HG02678 (cell line): ENCODE results near the gene MTHFD2L.
A peak's percentile ranks its signal among the peaks of the same experiment; 100 is the strongest.
"Not testable (repeated sequence)": the region's sequence is repeated elsewhere in the genome, so short reads cannot be mapped to it uniquely, and the experiment has no call there.

ENCODE experiments used
- ATAC-seq: cut with Tn5 transposase; IDR thresholded peaks from one replicate; pipeline ENCODE4 v1.9.1; 2021; ENCODE audit warnings: mild to moderate bottlenecking, moderate library complexity; ENCODE audit not compliant: unreplicated experiment

Gene MTHFD2L

DNA sequence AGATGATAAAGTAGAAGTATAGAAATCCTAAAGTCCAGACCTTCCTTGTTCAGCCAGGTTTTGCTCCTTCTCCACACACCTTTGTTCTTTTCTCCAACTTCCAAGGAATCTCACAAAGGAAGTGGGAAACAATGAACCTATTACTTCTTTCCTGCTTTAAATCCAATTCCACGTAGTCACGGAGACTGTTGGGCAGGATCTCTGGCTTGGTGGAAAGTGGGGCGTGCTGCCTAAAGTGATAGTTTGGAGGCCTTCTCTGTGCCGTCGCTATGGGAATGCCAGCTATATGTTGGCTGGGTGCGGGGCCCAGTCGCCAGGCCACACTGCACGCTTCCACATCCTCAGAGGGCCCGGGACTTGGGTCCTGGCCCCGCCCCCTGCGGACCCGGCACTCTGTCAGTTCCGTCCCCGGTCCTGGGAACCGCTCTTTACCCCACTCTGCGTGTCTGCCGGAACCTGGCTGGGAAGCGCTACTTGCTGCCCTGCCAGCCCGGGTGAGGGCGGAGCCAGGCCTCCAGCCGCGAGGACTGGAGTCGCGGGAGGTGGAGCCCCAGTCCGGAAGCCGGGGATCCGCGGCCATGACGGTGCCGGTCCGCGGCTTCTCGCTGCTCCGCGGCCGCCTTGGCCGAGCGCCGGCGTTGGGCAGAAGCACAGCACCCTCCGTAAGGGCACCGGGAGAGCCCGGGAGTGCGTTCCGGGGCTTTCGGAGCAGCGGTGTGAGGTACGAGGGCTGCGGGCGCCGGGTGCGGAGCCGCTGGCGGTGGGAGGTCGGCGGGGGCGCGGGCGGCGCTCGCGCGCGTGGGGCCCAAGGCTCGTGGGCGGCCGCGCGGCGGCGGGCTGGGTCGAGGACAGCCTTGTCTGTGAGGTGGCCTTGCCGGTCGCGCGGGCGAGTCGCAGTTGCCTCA, at the start of gene MTHFD2L:
Gene MTHFD2L (plus strand): TSS at position 558 of the 905 bp plus-strand sequence. CDS start 21 bp downstream, at position 579.
- peak; percentile 97 for ATAC-seq

- ATAC-seq: no peak
Measured at GRCh38 chr4:74108457-74109115, 49.3 kb upstream of the MTHFD2L start.

DNA sequence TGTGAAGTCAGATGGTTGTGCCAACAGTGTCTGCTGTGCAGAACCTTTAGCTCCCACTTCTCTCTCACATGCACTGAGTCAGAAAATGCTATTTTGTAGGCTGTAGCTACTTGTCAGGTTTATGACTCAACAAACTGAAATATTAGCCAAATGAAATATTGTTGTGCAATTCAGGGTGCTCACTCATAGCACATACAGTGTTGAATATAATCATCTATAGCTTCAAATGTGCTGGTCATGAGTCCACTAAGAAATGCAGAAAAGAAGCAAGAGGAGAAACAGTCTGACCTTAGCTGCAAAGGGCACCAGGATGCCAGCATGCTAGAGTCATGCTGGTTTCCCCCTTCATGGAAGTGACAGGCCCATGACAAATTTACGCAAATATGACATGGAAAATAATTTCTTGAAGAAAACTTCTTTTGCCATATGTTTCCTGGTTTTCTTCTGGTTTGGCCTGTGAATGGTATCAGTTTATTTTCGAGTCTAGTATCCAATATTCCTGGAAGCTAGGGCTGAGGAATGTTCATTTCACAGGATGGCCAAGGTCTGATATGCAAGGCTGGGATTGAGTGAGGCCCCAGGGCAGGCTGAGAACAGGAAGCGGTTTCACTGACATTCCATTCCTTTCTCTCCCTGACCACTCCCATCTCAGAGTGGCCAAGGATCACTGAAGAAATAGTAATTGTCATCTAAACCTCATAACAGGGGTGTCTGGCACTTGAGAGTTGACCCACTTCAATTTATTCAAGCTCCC, 48.6 kb upstream of the MTHFD2L start:
- no peak for ATAC-seq

DNA sequence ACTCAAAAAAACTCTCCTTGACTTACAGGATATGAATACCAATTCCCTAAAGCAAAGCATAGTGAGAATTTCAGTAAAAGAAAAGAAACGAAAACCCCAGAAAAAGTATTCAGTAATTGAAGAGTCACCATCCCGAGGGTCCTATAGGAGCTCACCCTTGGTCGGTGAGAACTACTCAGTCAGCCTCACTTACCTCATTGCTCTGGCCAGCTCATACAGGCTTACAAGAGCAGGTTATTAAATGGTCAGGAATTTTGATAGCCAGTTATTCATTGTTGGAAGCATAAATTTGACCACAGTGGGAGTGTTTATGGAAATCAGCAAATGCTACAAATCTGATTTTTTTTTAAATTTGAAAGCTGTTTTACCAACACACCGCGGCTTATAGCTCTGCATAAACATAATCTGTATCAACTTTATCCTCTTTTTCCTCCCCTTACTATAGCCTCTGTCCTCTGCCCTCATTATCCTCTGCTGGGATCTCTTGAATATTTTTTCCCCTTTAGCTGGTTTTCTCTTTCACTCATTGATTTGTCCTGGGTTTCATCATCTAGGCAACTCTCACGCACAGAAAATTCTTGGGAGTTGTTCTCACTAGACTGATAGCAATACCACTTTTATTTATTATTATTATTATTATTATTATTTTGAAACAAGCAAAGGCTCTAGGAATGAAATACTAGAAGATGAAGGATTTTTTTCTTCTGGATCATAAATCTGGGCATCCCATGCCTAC, 47.9 kb upstream of the MTHFD2L start:
- no peak for ATAC-seq

GRCh38 chr4:74110670-74111069, 47.2 kb upstream of the MTHFD2L start:
- ATAC-seq: no peak

DNA sequence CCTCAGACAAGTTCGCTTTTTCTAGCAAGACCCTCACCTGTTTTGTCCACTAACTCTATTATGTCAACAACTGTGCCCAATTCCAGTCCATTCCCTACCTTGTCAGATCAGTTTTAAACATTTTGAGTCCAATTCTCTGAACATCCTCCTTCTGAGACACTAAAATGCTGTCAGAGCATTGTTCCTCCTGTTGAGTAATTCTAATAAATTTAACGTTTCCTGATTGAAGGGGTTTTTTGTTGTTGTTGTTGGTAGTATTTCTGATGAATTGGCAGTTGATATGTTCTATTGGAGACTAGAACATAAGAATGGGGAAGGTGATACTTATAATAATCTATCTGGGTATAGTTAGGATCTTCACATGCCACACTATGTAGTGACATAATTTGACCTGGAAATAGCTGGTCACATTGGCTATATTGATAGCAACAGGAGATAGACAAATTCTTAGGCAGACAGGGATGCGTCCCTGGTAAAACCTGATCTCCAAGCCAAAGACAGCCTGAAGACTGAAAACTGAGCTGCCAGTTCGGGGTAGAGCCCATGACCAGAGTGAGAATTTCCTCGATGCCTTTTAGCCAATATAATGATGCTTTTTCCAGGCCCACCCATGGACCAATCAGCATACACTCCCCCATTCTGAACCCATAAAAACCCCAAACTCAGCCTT, 46.5 kb upstream of the MTHFD2L start:
- no peak for ATAC-seq

- no peak for ATAC-seq
Measured at GRCh38 chr4:74111990-74112389, 45.9 kb upstream of the MTHFD2L start.

DNA sequence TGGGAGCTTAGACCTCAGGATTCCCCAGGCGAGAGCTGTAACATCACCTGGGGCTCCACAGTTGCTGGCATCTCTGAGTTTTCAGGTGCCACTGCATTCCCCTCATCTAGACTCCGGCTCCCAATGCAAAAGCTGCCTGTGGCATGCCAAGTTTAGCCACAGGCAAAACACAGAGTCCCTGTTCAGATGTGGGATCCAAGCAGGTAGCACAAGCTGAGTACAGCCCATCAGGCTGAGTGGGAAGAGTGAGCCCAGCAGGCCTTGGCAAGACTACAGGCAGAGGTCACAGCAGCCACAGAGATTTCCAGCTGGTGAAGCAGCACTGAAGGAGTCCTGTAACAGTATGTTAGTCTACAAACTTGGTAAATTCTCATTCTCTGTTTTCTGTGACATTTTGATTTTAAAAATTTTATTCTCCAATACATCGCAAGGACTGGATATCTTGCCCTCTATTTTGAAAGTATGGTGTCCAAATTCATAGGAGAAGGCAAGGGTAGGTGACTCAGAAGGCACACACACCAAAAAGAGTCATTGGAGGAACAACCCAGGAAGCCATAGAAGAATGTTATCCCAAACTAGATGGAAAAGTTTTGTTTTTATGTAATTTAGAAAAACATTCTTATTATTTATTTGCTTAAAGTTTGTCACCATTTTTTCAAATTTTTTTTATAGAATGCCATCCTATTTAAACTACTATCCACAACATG, 45.4 kb upstream of the MTHFD2L start:
- ATAC-seq: no peak

DNA sequence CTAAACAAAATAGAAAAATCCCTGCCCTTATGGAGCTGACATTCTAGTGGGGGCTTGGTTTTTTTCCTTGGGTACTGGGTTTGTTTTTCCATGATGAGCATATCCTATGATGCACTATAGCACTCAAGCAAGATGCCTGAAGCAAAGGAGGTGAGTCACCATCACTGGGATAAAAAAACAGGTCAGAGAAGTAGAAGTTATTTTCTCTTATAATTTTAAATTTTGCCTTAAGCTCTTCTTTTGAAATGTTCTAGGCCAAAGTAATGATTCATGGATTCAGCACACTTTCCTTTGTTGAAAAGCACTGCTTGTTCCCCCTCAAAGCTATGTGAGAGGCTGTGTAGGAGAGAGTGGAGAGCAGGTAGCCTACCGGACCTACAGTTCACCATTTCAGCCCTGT, 43.7 kb upstream of the MTHFD2L start:
- ATAC-seq: no peak

- no peak for ATAC-seq
Measured at GRCh38 chr4:74117024-74117534, 40.8 kb upstream of the MTHFD2L start.

GRCh38 chr4:74118600-74119338, 39.1 kb upstream of the MTHFD2L start:
- no peak for ATAC-seq

GRCh38 chr4:74120086-74120485, 37.8 kb upstream of the MTHFD2L start:
- ATAC-seq: no peak

DNA sequence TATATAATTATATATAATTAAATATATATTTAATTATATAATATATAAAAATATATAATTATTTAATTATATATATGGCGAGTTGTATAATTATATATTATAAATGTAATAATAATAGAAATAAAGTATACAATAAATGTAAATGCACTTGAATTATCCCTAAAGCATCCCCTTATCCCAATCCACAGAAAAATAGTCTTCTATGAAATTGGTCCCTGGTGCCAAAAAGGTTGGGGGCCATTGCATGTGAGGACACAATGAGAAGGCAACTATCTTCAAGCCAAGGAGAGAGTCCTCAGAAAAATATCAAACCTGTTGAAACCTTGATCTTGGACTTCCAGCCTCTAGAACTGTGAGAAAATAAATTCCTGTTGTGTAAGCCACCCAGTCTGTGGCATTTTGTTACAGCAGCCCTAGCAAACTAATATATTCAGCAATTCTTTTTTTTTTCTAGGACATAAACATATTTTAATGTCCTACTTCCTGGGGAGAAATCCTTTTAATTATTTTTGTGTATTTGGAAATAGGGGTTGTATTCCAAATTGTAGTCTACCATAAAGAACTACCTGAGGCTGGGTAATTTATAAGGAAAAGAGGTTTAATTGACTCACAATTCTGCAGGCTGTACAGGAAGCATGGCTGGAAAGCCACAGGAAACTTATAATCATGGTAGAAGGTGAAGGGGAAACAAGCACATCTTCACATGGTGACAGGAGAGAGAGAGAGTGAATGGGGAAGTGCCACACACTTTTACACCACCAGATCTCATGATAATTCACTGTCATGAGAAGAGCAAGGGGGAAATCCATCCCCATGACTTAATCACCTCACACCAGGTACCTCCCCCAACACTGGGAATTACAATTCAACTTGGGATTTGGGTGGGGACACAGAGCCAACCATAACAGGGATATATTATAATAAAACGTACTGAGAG, 36.0 kb upstream of the MTHFD2L start:
- no peak for ATAC-seq

- ATAC-seq: no peak
Measured at GRCh38 chr4:74123065-74123728, 34.7 kb upstream of the MTHFD2L start.

- no peak for ATAC-seq
Measured at GRCh38 chr4:74125029-74125428, 32.9 kb upstream of the MTHFD2L start.

DNA sequence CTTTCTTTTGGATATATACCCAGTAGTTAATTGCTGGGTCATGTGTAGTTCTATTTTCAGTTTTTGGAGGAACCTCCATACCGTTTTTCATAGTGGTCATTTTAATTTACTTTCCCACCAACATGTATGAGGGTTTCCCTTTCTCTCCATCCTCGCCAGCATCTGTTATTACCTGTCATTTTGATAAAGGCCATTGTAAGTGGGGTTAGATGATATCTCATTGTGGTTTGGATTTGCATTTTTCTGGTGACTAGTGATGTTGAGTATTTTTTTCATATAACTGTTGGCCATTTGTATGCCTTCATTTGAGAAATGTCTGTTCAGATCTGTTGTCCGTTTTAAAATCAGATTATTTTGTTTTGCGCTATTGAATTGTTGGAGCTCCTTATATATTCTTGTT, 30.2 kb upstream of the MTHFD2L start:
- no peak for ATAC-seq

- ATAC-seq: not testable (repeated sequence)
Measured at GRCh38 chr4:74130843-74131242, 27.1 kb upstream of the MTHFD2L start.
